Activated CD4-positive, alpha-beta T cell treated with anti-CD3 and anti-CD28 coated beads, Interleukin-2, Interleukin-6, amounts not matched to agents 100 ng/mL and 50 ng/mL, durations not matched to agents 16 hours and 8 hours (primary cell): ENCODE data around the gene RAD51B.

Experiments used
- DNase-seq: peaks from one replicate; pipeline ENCODE4 v3.0.0-alpha.2; 2020

The RAD51B gene

DNA sequence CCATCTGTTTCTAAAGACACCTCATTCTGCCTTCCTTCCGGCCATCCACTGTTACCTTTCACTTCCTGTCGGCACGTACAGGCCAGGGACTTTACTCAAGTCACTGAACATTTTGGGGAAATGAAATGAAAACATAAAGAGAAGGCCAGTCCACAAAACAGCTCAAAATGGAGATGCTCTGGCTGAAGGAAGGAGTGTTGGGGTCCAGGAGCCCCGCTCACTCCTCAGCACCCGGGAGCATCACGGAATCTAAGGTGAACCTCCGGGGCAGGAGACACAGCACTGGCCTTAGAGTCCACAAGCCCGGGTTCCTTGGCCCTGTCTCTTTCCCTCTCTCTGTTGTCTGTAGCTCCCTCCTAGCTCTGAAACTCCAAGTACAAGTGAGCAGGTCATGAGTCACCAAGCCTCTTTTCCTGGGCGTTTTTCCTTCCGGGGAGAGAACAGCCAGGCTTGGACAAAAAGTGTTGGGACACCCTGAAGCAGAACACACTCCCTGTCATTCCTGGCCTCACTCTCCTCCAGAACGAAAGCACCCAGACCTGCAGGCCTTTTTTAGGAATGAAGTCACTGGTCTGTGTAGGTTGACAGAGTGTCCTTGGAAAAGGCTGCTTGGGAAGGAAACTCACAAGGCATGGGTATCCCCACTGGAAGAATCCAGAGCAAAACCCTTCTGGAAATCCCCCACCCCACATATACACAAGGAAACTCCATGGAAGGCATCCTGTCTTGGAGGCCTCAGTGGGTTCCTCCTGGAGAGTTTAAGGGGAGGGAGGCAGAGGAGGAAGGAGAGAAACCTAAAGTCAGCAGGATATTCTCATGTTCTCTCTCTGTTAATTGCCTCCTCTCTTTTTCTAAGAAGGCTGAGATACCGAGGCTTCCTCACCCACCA lies 728.0 kb downstream of the RAD51B start:
- no peak for DNase-seq

GRCh38 chr14:68548194-68549076 lies 728.9 kb downstream of the RAD51B start:
- no peak for DNase-seq

- no peak for DNase-seq
Measured at GRCh38 chr14:68550338-68550715, 730.7 kb downstream of the RAD51B start.

GRCh38 chr14:68551045-68551683 lies 731.6 kb downstream of the RAD51B start:
- no peak for DNase-seq

- no peak for DNase-seq
Measured at GRCh38 chr14:68552075-68552474, 732.5 kb downstream of the RAD51B start.

- DNase-seq, result no peak
Measured at GRCh38 chr14:68552602-68553001, 733.0 kb downstream of the RAD51B start.

GRCh38 chr14:68553311-68553710 lies 733.7 kb downstream of the RAD51B start:
- DNase-seq, result no peak

- DNase-seq, result no peak
Measured at GRCh38 chr14:68554231-68554630, 734.7 kb downstream of the RAD51B start.

DNA sequence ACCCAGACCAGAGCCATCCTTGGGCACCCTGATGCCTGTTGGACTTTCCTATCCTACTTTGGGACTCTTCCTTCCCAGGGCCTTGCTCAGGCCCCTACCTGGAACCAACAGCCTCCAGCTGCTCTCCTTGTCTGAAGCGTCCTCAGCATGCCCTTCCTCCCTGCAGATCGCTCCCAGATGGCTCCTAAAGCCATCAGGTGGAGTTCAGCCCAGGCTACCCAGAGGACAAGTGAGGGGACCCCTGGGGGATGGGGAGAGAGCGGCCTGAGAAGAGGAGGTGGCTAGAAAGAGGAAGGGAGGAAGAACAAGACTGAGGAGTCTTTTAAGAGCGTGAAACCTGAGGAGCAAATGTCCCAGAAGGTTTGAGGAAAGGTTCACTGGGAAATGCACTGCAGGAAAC lies 736.7 kb downstream of the RAD51B start:
- DNase-seq, result no peak

- no peak for DNase-seq
Measured at GRCh38 chr14:68557648-68558047, 738.1 kb downstream of the RAD51B start.

- no peak for DNase-seq
Measured at GRCh38 chr14:68558096-68558495, 738.5 kb downstream of the RAD51B start.

DNA sequence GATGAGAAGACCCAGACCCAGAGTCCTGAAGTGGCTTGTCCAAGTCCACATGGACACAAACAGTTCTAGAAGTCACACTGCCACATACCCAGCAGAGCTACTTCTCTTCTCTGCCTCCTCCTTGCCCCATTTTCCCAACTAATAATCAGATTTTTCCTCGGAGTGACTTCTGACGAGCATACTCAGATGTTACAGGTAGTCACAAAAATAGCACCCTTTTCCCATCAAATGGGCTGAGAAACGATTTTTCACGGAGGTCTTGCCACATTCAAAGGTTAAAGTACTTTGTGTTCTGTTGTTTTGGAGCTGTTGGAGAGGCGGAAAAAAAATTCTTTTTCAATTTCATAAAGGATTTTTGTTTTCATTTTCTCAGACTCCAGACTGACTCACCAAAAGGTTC lies 740.4 kb downstream of the RAD51B start:
- no peak for DNase-seq

DNA sequence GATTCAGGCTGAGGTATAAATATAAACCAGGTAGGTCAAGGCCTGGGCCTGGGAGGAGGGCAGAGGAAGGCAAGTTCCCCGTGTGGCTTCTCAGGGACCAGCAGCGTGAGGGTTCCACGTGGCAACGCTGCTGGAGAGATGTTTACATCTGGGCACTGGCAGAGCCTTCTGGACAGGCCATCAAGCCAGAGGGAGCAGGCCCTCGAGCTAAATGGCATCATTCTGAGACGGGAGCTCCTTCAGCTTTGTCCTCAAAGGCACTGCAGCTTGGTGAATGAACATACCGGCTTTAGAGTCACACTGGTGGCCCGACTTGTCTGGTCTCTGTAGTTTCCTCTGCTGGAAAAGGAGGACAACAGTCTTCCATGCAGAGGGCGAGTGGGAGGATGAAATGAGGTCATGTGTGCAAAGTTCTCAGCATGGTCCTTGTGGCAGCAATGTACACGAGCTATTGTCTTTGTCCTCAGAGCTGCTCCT lies 742.0 kb downstream of the RAD51B start:
- no peak for DNase-seq

DNA sequence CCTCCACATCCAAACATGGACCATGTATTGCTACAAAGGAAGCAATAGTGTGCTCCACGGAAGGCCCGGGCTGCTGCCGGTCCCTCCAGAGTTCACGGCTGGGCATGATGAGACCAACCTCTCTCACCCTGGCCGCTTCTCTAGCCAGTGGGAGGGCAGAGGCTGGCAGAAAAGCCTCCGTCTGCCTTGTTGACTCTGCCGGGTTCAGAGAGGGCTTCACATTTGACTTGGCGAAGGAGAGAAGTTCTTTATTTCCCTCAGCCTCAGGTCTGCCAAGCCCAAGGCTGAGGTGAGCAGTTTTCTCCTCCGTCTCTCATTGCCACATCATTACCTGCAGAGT lies 743.3 kb downstream of the RAD51B start:
- no peak for DNase-seq

GRCh38 chr14:68563251-68564131 lies 743.9 kb downstream of the RAD51B start:
- no peak for DNase-seq

GRCh38 chr14:68564191-68564825 lies 744.7 kb downstream of the RAD51B start:
- DNase-seq, result no peak

GRCh38 chr14:68564826-68565759 lies 745.5 kb downstream of the RAD51B start:
- no peak for DNase-seq

- no peak for DNase-seq
Measured at GRCh38 chr14:68566075-68566474, 746.5 kb downstream of the RAD51B start.

GRCh38 chr14:68568907-68569897 lies 749.6 kb downstream of the RAD51B start:
- no peak for DNase-seq
